ENCODE measurements around the gene SLC30A2.

SLC30A2 gene

GRCh38 chr1:26089125-26089524, 43.2 kb upstream of the SLC30A2 start:
- no peak for TF ChIP-seq CTCF (IDR thresholded peaks at IDR 0.05; ENCODE audit: low read depth, low read length)
- H3K9me3 ChIP-seq = no peaks in the 10 kb centered on the region
- no peak for DNase-seq
- H3K27me3 ChIP-seq = peaks cover 11% of the 10 kb centered on the region
- H3K4me3 ChIP-seq (ENCODE audit: low read depth, low read length) = no peak overlapping the region
- H3K4me1 ChIP-seq = no peaks in the 10 kb centered on the region
- H3K36me3 ChIP-seq = no peaks in the 10 kb centered on the region

DNA sequence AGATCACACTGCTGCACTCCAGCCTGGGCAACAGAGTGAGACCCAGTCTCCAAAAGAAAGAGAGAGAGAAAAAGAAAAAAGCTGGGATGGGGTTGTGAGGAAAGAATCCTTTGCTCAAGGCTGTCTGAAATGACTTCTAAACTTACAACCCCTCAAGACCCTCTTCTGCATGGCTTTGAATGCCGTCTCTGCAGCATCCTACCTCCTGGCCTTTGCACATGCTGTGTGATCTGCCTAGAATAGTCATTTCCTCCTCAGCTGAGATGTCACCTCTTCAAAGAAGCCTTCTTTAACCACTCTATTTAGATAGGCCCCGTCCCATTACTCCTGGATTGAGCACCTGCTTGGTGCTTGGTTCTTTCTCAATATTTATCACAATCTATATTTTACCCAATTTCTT, 38.9 kb upstream of the SLC30A2 start:
- no peak for TF ChIP-seq CTCF (IDR thresholded peaks at IDR 0.05; ENCODE audit: low read depth, low read length)

DNA sequence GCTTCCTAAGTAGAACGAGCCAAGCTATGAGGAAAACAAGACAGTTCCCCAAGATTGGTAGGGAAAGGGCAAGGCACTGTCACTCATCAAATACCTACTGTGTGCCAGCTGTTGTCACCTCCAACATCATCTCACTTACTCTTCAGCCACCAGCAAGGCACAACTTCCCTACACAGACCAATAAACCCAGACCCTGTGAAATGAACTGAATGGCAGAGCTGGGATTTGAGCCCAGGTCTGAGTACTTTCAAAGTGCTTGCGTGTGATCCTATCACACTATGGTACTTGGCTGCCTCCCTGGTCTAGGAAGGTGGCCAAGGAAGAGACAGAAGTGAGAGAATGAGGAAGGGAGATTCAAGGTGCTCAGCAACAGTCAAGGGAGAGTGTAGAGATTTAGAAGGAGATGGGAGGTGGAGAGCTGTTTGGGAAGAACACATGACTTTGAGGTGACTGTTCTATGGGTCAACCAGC, 38.2 kb upstream of the SLC30A2 start:
- no peaks in the 10 kb centered on the region for H3K4me1 ChIP-seq
- no peaks in the 10 kb centered on the region for H3K36me3 ChIP-seq
- no peaks in the 10 kb centered on the region for H3K9me3 ChIP-seq
- no peak for DNase-seq
- H3K4me3 ChIP-seq (ENCODE audit: low read depth, low read length) = no peak overlapping the region
- H3K27me3 ChIP-seq = no peaks in the 10 kb centered on the region
- no peak for TF ChIP-seq CTCF (IDR thresholded peaks at IDR 0.05; ENCODE audit: low read depth, low read length)

More for the DNA sequence above, 38.9 kb upstream of the SLC30A2 start:
- H3K27me3 ChIP-seq = no peaks in the 10 kb centered on the region
- no peaks in the 10 kb centered on the region for H3K36me3 ChIP-seq
- no peaks in the 10 kb centered on the region for H3K9me3 ChIP-seq
- DNase-seq = no peak
- no peak overlapping the region for H3K4me3 ChIP-seq (ENCODE audit: low read depth, low read length)
- no peaks in the 10 kb centered on the region for H3K4me1 ChIP-seq

GRCh38 chr1:26083208-26083607, 37.3 kb upstream of the SLC30A2 start:
- Histone ChIP-seq H3K4me3 (ENCODE audit: low read depth, low read length) (no peak overlapping the region), H3K27me3 (no peaks in the 10 kb centered on the region), H3K9me3 (no peaks in the 10 kb centered on the region), H3K4me1 (no peaks in the 10 kb centered on the region), H3K36me3 (no peaks in the 10 kb centered on the region)
- no peak for TF ChIP-seq CTCF (IDR thresholded peaks at IDR 0.05; ENCODE audit: low read depth, low read length)
- no peak for DNase-seq

GRCh38 chr1:26082020-26082350, 36.1 kb upstream of the SLC30A2 start:
- DNase-seq = no peak
- no peaks in the 10 kb centered on the region for H3K9me3 ChIP-seq
- no peaks in the 10 kb centered on the region for H3K4me1 ChIP-seq
- H3K36me3 ChIP-seq = no peaks in the 10 kb centered on the region
- no peak for TF ChIP-seq CTCF (IDR thresholded peaks at IDR 0.05; ENCODE audit: low read depth, low read length)
- no peak overlapping the region for H3K4me3 ChIP-seq (ENCODE audit: low read depth, low read length)
- H3K27me3 ChIP-seq = no peaks in the 10 kb centered on the region

- no peak for TF ChIP-seq CTCF (IDR thresholded peaks at IDR 0.05; ENCODE audit: low read depth, low read length)
- Histone ChIP-seq H3K4me3 (ENCODE audit: low read depth, low read length) (no peak overlapping the region), H3K4me1 (no peaks in the 10 kb centered on the region), H3K36me3 (no peaks in the 10 kb centered on the region), H3K27me3 (no peaks in the 10 kb centered on the region), H3K9me3 (no peaks in the 10 kb centered on the region)
- no peak for DNase-seq
Observed at GRCh38 chr1:26081267-26082019, 35.5 kb upstream of the SLC30A2 start.
